GM21526 (cell line): ENCODE measurements around the gene MLC1.

Source experiments
- ATAC-seq: cut with Tn5 transposase; IDR thresholded peaks from one replicate; pipeline ENCODE4 v1.9.1; 2021; ENCODE audit warnings: moderate library complexity; ENCODE audit not compliant: unreplicated experiment, low FRiP score

The MLC1 gene

GRCh38 chr22:50078761-50079160 lies 6.5 kb downstream of the MLC1 start:
- no peak for ATAC-seq

- no peak for ATAC-seq
Measured at GRCh38 chr22:50078246-50078645, 7.0 kb downstream of the MLC1 start.

GRCh38 chr22:50076646-50077535 lies 8.3 kb downstream of the MLC1 start:
- ATAC-seq = no peak

- no peak for ATAC-seq
Measured at GRCh38 chr22:50074551-50075530, 10.4 kb downstream of the MLC1 start.

- ATAC-seq = no peak
Measured at GRCh38 chr22:50074056-50074455, 11.2 kb downstream of the MLC1 start.

- no peak for ATAC-seq
Measured at GRCh38 chr22:50072714-50073538, 12.3 kb downstream of the MLC1 start.

GRCh38 chr22:50072167-50072555 lies 13.1 kb downstream of the MLC1 start:
- no peak for ATAC-seq

GRCh38 chr22:50071432-50072166 lies 13.6 kb downstream of the MLC1 start:
- no peak for ATAC-seq

GRCh38 chr22:50070366-50070765 lies 14.9 kb downstream of the MLC1 start:
- ATAC-seq = no peak

GRCh38 chr22:50068096-50068495 lies 17.1 kb downstream of the MLC1 start:
- ATAC-seq = no peak

GRCh38 chr22:50067244-50067643 lies 18.0 kb downstream of the MLC1 start:
- ATAC-seq = no peak

- ATAC-seq = no peak
Measured at GRCh38 chr22:50064453-50064852, 20.8 kb downstream of the MLC1 start.

- no peak for ATAC-seq
Measured at GRCh38 chr22:50063589-50064393, 21.4 kb downstream of the MLC1 start.

GRCh38 chr22:50062509-50063135 lies 22.6 kb downstream of the MLC1 start:
- no peak for ATAC-seq

GRCh38 chr22:50061824-50062355 lies 23.3 kb downstream of the MLC1 start:
- ATAC-seq = no peak

GRCh38 chr22:50061141-50061823 lies 23.9 kb downstream of the MLC1 start:
- no peak for ATAC-seq

- ATAC-seq = no peak
Measured at GRCh38 chr22:50060441-50061140, 24.6 kb downstream of the MLC1 start.
